Dendritic cell treated with granulocyte-macrophage colony-stimulating factor and Interleukin-4, amounts not matched to agents 40 ng/mL and 50 ng/mL, for 4 days (primary cell): ENCODE measurements around the gene SGF29.
A peak's percentile ranks its signal among the peaks of the same experiment; 100 is the strongest.
"Not testable (repeated sequence)": the region's sequence is repeated elsewhere in the genome, so short reads cannot be mapped to it uniquely, and the experiment has no call there.

ENCODE experiments used
- H3K27ac Mint-ChIP-seq: one replicate; pipeline ENCODE4 v1.8.0; 2022; ENCODE audit warnings: mild to moderate bottlenecking, mixed read lengths
- H3K27me3 Mint-ChIP-seq: one replicate; pipeline ENCODE4 v1.8.0; 2022; ENCODE audit warnings: mild to moderate bottlenecking, mixed read lengths
- H3K36me3 Mint-ChIP-seq: one replicate; pipeline ENCODE4 v1.8.0; 2022; ENCODE audit warnings: low read depth, mixed read lengths
- H3K4me1 Mint-ChIP-seq: one replicate; pipeline ENCODE4 v1.8.0; 2022; ENCODE audit warnings: low read depth, mixed read lengths
- H3K4me3 Mint-ChIP-seq: one replicate; pipeline ENCODE4 v1.8.0; 2022; ENCODE audit warnings: mild to moderate bottlenecking, moderate library complexity, mixed read lengths
- H3K9me3 Mint-ChIP-seq: one replicate; pipeline ENCODE4 v1.8.0; 2022; ENCODE audit warnings: mixed read lengths
- intact Hi-C: fragments of 100-400 bp; cut with micrococcal nuclease; formaldehyde crosslinking; loops from one replicate; pipeline ENCODE4 v1.15.0; 2022

Gene SGF29

DNA sequence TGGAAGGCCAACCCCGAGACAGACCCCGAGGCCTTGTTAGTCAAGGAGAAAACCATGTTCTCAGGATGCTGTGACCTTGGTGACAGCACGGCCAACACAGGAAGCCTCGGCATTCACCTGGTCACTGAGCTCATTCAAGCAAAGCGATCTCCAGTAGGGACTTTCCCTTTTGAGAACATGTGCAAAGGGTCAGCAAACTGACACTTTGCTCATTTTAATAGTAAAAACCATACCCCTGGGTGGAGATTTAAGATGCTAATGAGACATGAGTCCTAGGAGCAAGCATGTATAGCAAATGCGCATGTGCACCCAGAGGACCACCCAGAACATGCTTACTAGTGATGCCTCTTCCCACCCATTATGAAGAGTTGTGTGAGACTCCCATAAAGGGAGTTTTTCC is 48.8 kb downstream of the SGF29 start:
- no peak overlapping the region for H3K27ac Mint-ChIP-seq
- H3K9me3 Mint-ChIP-seq, result no peaks in the 10 kb centered on the region
- H3K36me3 Mint-ChIP-seq, result peaks cover 40% of the 10 kb centered on the region
- intact Hi-C loops, result no loop called here
- no peak overlapping the region for H3K4me3 Mint-ChIP-seq
- H3K27me3 Mint-ChIP-seq, result peaks cover 5% of the 10 kb centered on the region
- H3K4me1 Mint-ChIP-seq, result peaks cover 7% of the 10 kb centered on the region

- Mint-ChIP-seq H3K27ac (no peak overlapping the region), H3K9me3 (no peaks in the 10 kb centered on the region), H3K36me3 (peaks cover 51% of the 10 kb centered on the region), H3K27me3 (peaks cover 3% of the 10 kb centered on the region), H3K4me3 (no peak overlapping the region), H3K4me1 (peaks cover 4% of the 10 kb centered on the region)
- intact Hi-C loops, result no loop called here
These were observed 49.9 kb downstream of the SGF29 start for GRCh38 chr16:28603381-28604185.

GRCh38 chr16:28604186-28604565 is 50.5 kb downstream of the SGF29 start:
- Mint-ChIP-seq H3K4me1 (peaks cover 9% of the 10 kb centered on the region), H3K27me3 (peaks cover 3% of the 10 kb centered on the region), H3K36me3 (peaks cover 55% of the 10 kb centered on the region), H3K4me3 (no peak overlapping the region), H3K27ac (no peak overlapping the region), H3K9me3 (no peaks in the 10 kb centered on the region)
- intact Hi-C loops, result no loop called here

GRCh38 chr16:28606291-28607115 is 52.8 kb downstream of the SGF29 start:
- Mint-ChIP-seq H3K27ac (no peak overlapping the region), H3K27me3 (peaks cover 1% of the 10 kb centered on the region), H3K4me1 (peaks cover 29% of the 10 kb centered on the region), H3K9me3 (no peaks in the 10 kb centered on the region), H3K36me3 (peaks cover 61% of the 10 kb centered on the region), H3K4me3 (no peak overlapping the region)
- intact Hi-C loops, result no loop called here

DNA sequence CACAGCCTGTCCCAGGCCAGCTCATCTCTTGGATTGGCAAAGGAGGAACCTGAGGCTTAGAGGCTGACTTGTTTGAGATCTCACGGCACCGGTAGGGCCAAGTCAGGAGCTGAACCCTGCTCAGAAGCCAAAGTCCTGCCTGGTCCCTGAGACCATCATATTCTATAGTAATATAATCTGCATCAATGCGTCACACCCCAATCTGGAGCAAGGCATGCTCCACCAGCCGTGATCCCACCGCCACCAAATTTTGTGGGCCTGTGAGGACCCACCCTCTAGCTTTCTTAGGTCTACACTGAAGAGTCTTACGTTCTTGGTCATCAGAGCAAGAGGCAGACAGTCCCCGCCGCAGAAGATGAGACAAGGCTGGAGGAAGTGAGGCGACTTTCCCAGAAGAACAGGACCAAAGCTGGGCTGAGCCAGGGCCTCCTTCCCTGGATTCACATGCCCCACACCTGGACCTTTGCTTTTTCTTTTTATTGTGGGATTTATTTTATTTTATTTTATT is 53.5 kb downstream of the SGF29 start:
- Mint-ChIP-seq H3K27me3 (no peaks in the 10 kb centered on the region), H3K27ac (no peak overlapping the region), H3K9me3 (no peaks in the 10 kb centered on the region), H3K4me3 (no peak overlapping the region), H3K4me1 (peaks cover 29% of the 10 kb centered on the region), H3K36me3 (peaks cover 61% of the 10 kb centered on the region)
- intact Hi-C loops, result no loop called here

- H3K27me3 Mint-ChIP-seq, intact Hi-C loops, H3K4me3 Mint-ChIP-seq, H3K9me3 Mint-ChIP-seq, H3K27ac Mint-ChIP-seq: not testable (repeated sequence)
- Mint-ChIP-seq H3K36me3 (peaks cover 61% of the 10 kb centered on the region), H3K4me1 (peaks cover 29% of the 10 kb centered on the region)
These were observed 54.2 kb downstream of the SGF29 start for GRCh38 chr16:28607681-28608495.

DNA sequence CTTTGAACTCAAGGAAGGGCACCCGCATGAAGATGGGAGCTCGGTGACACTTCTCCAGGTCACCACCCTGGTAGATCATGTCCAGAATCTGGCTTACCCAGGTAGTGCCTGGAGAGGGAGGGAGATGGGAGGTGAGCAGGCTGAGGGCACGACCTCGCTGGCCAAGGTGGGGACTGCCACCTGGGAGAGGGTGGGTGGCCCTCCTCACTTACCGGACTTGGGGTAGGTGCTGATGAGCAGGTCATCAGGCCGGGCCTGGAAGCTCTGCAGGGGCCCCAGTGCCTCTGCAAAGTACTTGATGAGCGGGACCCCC is 54.7 kb downstream of the SGF29 start:
- H3K27me3 Mint-ChIP-seq, H3K4me3 Mint-ChIP-seq, H3K9me3 Mint-ChIP-seq, intact Hi-C loops, H3K27ac Mint-ChIP-seq: not testable (repeated sequence)
- peaks cover 61% of the 10 kb centered on the region for H3K36me3 Mint-ChIP-seq
- H3K4me1 Mint-ChIP-seq, result peaks cover 29% of the 10 kb centered on the region

GRCh38 chr16:28608867-28609596 is 55.3 kb downstream of the SGF29 start:
- Mint-ChIP-seq H3K4me3 (peak overlapping the region; percentile 75), H3K27ac (peak overlapping the region; percentile 77), H3K36me3 (peaks cover 56% of the 10 kb centered on the region), H3K4me1 (peaks cover 29% of the 10 kb centered on the region)
- H3K9me3 Mint-ChIP-seq, intact Hi-C loops, H3K27me3 Mint-ChIP-seq: not testable (repeated sequence)

DNA sequence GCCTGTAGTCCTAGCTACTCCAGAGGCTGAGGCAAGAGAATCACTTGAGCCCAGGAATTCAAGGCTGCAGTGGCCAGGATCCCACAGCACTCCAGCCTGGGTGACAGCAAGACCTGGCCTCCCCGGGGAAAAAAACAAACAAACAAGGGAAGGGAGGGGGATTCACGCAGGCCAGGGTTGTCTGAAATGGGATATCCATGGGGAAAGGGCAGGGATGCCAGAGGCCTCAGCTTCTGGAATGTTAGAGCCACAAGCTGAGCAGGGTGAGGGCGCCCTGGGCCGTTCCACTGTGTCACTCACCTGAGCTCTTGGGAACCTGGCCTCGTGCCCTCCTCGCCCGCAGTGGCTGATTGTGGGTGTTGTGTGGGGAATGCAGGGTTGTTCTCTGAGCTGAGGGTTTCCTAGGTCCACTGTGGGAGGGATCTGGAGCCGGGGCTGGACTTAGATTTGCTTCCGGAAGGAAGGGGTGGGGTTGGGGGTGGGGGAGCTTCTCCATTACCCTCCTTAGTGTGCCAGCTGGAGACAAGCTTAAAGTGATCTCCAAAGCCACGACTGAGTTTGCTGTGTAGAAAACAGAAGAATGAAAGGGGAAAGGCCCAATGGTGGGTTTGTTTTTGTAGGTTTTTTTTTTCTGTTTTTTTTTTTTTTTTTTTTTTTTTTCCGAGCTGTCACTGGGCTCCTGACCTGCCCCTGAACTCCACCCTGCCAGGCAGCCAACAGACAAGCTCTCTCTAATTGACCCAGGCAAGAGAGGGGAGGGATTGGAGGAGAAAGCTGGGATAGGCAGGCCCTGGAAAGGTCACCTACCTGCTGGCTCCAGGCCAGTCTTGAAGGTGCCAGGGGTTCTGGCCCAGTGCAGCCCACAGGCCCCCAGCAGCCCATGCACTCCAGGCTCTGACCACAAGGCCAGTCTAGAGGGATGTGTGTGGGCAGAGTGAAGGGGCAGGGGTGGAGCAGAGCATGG is 56.2 kb downstream of the SGF29 start, which contains the start of gene SULT1A1:
Gene SULT1A1, minus strand, starts transcription at position 414 of the 964 bp plus-strand sequence. CDS start 1,189 bp downstream, outside the sequence.
- peaks cover 29% of the 10 kb centered on the region for H3K4me1 Mint-ChIP-seq
- H3K9me3 Mint-ChIP-seq, result no peaks in the 10 kb centered on the region
- peak within 1 kb of the TSS; percentile 75 for H3K4me3 Mint-ChIP-seq
- H3K27ac Mint-ChIP-seq, result peak within 1 kb of the TSS; percentile 77
- intact Hi-C loops, result no loop called here
- peaks cover 47% of the 10 kb centered on the region for H3K36me3 Mint-ChIP-seq
- no peaks in the 10 kb centered on the region for H3K27me3 Mint-ChIP-seq

DNA sequence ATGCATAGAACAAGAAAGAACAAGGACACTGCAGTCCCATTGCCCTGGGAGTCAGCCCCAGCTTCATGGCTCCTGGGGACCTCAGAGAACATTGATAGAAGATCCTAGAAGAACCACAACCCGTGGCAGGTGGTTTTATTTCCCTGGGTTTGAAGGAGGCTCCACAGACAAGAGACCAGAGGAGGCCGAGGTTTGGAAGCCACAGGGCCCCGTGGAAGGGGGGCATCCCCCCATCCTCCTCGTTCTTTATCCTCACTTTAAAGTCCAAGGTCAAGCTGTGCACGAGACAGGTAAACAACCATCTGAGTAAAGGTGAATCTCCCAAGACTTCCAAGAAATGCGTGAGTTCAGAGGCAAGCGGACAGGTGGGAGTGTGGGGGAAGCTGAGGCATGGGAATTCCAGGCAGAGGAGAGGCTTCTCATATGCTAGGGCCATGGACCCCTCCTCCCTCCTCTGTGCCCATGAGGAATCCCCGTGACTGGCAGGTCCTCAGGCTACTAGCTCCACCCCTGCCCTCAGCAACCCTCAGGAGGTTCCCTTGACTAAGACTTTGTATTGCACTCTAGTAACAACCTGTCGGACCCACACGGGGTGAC is 57.0 kb downstream of the SGF29 start:
- H3K36me3 Mint-ChIP-seq, result peaks cover 39% of the 10 kb centered on the region
- peak overlapping the region; percentile 77 for H3K27ac Mint-ChIP-seq
- intact Hi-C loops, result no loop called here
- no peaks in the 10 kb centered on the region for H3K9me3 Mint-ChIP-seq
- H3K4me1 Mint-ChIP-seq, result peaks cover 32% of the 10 kb centered on the region
- peak overlapping the region; percentile 57 for H3K4me3 Mint-ChIP-seq
- no peaks in the 10 kb centered on the region for H3K27me3 Mint-ChIP-seq

- not testable (repeated sequence) for H3K27ac Mint-ChIP-seq
- H3K4me1 Mint-ChIP-seq, result peaks cover 46% of the 10 kb centered on the region
These were observed 58.9 kb downstream of the SGF29 start for GRCh38 chr16:28612359-28613280.

More at GRCh38 chr16:28612359-28613280, 58.9 kb downstream of the SGF29 start:
- intact Hi-C loops, H3K4me3 Mint-ChIP-seq, H3K27me3 Mint-ChIP-seq, H3K9me3 Mint-ChIP-seq: not testable (repeated sequence)
- peaks cover 20% of the 10 kb centered on the region for H3K36me3 Mint-ChIP-seq
